Uterus (tissue), 4 donors: ENCODE results near the gene RAB40C. TPM values are rescaled to one million over a fixed set of nuclear protein-coding genes. Genes with fewer than 3 reads are reported as not detected.

Source experiments
- DNase-seq, 2 donors: peaks; one replicate each; pipeline ENCODE4 v3.0.0-alpha.2; 2019 to 2020
- H3K27ac ChIP-seq, 2 donors: fragments of 200-600 bp; sonication (generic); 1 replicate in 1 of 2; 2 replicates in 1 of 2; pipeline ENCODE4 v1.5.1; 2016 to 2018
- H3K27me3 ChIP-seq, 2 donors: fragments of 200-600 bp; sonication (generic); one replicate each; pipeline ENCODE4 v1.5.1; 2018 to 2019; ENCODE audit warnings: control low read depth in 1 of 2
- H3K36me3 ChIP-seq, 2 donors: fragments of 200-600 bp; sonication (generic); one replicate each; pipeline ENCODE4 v1.5.1; 2019; ENCODE audit warnings: control low read depth in 1 of 2
- H3K4me1 ChIP-seq, 2 donors: fragments of 200-600 bp; sonication (generic); one replicate each; pipeline ENCODE4 v1.5.1; 2018 to 2019; ENCODE audit warnings: control low read depth in 1 of 2
- H3K4me3 ChIP-seq, 2 donors: fragments of 200-600 bp; sonication (generic); 1 replicate in 1 of 2; 2 replicates in 1 of 2; pipeline ENCODE4 v1.5.1; 2018 to 2019; ENCODE audit warnings: mild to moderate bottlenecking in 1 of 2
- H3K9me3 ChIP-seq, 2 donors: fragments of 200-600 bp; sonication (generic); one replicate each; pipeline ENCODE4 v1.5.1; 2019; ENCODE audit warnings: control low read depth in 1 of 2
- CTCF ChIP-seq, 4 experiments: fragments of 200-600 bp in 2 of 4; fragments of 450-650 bp in 2 of 4; sonication (generic) in 2 of 4; IDR thresholded peaks; one replicate each; pipeline ENCODE4 v1.5.1; 2016 to 2019; ENCODE audit warnings: antibody characterized with exemption in 4 of 4, mild to moderate bottlenecking in 2 of 4, moderate library complexity in 1 of 4
- POLR2A ChIP-seq, 2 donors: fragments of 450-650 bp; IDR thresholded peaks; one replicate each; pipeline ENCODE4 v1.6.1; 2016; ENCODE audit warnings: antibody characterized with exemption in 2 of 2, mild to moderate bottlenecking in 1 of 2, moderate library complexity in 1 of 2
- intact Hi-C: fragments of 100-400 bp; cut with DNase I; formaldehyde crosslinking; loops from one replicate; pipeline ENCODE4 v1.15.1; 2023; ENCODE audit warnings: low total_unique reads
- total RNA-seq, 4 donors: library from RNA; depleted of rRNA in 3 of 4; stranded (reverse); fragments of >200 nt in 3 of 4; gene quantifications; one replicate each; pipeline versions ENCODE4 v1.1.0 to v1.2.4, GENCODE V29; 2014 to 2023
- donor health status: DM: yes; HTN: yes; CAD: no.

RAB40C gene
- total RNA-seq, 4 donors from 2014 or later = 0.59 to 25.4 (median 14.3) TPM

DNA sequence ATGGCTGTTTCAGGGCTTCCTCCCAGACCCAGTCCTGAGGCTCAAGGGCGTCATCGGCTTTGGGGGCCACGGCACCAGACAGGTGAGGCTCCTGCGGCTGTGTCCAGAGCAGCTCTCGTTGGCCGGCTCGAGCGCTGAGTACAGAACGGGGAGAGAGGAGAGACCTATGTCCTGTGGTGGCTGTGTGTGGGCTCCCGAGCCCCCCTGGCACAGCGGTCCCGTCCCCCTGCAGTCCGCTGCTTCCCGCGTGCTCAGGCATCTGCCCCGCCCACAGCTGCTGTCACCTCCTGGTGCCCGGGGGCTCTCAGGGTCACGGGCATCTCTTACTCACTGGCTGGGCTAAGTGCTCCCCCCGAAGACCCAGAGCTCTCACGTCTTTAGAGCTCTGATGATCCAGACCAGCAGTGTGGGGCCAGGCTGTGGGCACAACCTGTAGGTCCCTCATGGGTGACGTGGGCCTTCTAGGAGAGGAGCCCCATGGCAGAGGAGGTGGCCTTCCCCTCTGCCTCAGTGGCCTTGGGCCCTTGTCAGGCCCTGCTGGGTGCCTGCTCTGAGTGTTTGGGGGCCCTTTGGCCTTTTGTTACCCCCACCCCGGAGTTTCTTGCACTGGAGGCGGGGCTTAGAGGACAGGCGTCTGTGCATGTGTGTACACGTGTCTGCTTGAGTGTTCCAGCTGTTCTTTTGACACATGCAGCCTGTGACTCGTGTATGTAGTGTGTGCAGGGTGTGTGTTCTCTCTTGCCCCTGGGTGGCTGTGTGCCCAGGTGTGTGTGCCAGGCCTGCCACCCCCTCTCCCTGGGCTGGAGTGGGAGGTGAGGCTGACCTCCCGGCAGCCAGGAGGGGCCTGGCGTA, 62.8 kb downstream of the RAB40C start:
- no peaks in the 10 kb centered on the region for H3K9me3 ChIP-seq
- H3K4me3 ChIP-seq = no peak overlapping the region
- H3K27ac ChIP-seq = no peak overlapping the region
- intact Hi-C loops = no loop called here
- H3K36me3 ChIP-seq = no peaks in the 10 kb centered on the region
- H3K4me1 ChIP-seq = peaks cover 0 to 21% of the 10 kb centered on the region in 2 donors
- no peak for DNase-seq
- TF ChIP-seq CTCF (IDR thresholded peaks at IDR 0.05) (no peak), POLR2A (IDR thresholded peaks at IDR 0.05) (no peak)
- H3K27me3 ChIP-seq = no peaks in the 10 kb centered on the region

DNA sequence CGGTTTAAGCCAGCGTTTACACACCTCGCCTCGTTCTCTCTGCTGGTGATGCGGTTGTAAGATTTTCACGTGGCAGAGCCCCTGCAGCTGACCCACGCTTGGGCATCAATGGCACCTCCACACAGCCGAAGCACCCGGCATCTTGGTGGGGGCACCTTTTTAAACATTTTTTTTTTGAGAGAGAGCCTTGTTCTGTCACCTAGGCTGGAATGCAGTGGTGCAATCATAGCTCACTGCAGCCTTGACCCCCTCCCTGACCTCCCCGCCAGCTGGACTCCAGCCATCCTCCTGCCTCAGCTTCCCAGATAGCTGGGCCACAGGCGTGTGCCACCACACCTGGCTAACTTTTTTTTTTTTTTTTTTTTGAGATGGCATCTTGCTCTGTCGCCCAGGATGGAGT, 64.2 kb downstream of the RAB40C start:
- TF ChIP-seq POLR2A (IDR thresholded peaks at IDR 0.05) (no peak), CTCF (IDR thresholded peaks at IDR 0.05) (no peak)
- no peak overlapping the region for H3K27ac ChIP-seq
- no peak for DNase-seq

DNA sequence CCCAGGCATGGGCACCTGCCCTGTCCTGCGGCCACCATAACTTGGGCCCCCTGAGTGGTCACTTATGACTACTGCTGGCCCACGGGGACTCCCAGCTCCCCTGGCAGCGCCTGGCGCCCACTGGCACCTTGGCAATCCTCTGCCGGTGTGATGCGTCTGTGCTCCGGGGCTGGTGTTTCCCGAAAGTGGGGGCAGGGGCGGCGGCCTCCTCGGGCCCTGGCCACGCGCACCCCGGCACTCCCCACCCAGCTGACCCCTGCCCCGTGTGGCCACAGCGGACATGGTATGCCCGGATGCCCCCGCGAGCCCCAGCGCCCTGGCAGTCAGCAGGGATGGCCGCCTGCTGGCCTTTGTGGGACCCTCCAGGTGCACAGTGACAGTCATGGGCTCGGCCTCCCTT, 67.6 kb downstream of the RAB40C start:
- no peak overlapping the region for H3K27ac ChIP-seq
- H3K9me3 ChIP-seq = no peaks in the 10 kb centered on the region
- no peak for TF ChIP-seq CTCF (IDR thresholded peaks at IDR 0.05)
- TF ChIP-seq POLR2A (IDR thresholded peaks at IDR 0.05) = no peak
- H3K27me3 ChIP-seq = no peaks in the 10 kb centered on the region
- H3K4me3 ChIP-seq = no peak overlapping the region
- intact Hi-C loops = no loop called here
- H3K4me1 ChIP-seq = peaks cover 3 to 5% of the 10 kb centered on the region in 2 donors
- no peaks in the 10 kb centered on the region for H3K36me3 ChIP-seq
- DNase-seq = no peak

More for the DNA sequence above, 64.2 kb downstream of the RAB40C start:
- Histone ChIP-seq H3K27me3 (no peaks in the 10 kb centered on the region), H3K4me1 (peaks cover 0 to 14% of the 10 kb centered on the region in 2 donors), H3K9me3 (no peaks in the 10 kb centered on the region), H3K36me3 (no peaks in the 10 kb centered on the region), H3K4me3 (no peak overlapping the region)
- intact Hi-C loops = no loop called here

- Histone ChIP-seq H3K27ac (no peak overlapping the region), H3K4me3 (no peak overlapping the region)
- intact Hi-C loops = no loop called here
Observed at GRCh38 chr16:658679-659571, 69.1 kb downstream of the RAB40C start.

More at GRCh38 chr16:658679-659571, 69.1 kb downstream of the RAB40C start:
- no peak for TF ChIP-seq POLR2A (IDR thresholded peaks at IDR 0.05)
- no peak for TF ChIP-seq CTCF (IDR thresholded peaks at IDR 0.05)
- no peaks in the 10 kb centered on the region for H3K36me3 ChIP-seq
- no peaks in the 10 kb centered on the region for H3K27me3 ChIP-seq
- H3K9me3 ChIP-seq = no peaks in the 10 kb centered on the region
- no peak for DNase-seq
- peaks cover 3 to 5% of the 10 kb centered on the region in 2 donors for H3K4me1 ChIP-seq
